SW480 (cell line): ENCODE results near the gene BRS3.
A peak's percentile ranks its signal among the peaks of the same experiment; 100 is the strongest.

Experiments used
- DNase-seq: peaks from one replicate; pipeline ENCODE4 v3.0.0-alpha.2; 2016; ENCODE audit warnings: low spot score

BRS3 gene

DNA sequence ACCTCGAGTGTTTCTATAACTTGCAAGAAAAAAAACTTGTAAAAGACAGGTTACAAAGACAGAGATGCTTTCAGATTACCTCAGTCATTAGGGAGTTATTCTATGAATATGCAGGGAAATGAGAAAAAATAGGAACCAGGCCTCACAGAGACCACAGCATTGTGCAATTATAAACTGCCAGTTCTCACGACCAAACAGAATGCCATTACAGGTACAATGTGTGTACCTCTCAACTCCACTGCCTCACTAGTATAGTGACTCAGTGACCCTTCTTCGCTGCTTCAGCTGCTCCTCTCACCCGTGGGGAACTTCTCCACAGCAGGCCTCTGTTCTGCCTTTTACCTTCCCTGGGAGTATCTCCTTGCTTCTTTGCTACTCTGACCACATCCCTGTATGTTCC, 7.3 kb downstream of the BRS3 start:
- DNase-seq: no peak

DNA sequence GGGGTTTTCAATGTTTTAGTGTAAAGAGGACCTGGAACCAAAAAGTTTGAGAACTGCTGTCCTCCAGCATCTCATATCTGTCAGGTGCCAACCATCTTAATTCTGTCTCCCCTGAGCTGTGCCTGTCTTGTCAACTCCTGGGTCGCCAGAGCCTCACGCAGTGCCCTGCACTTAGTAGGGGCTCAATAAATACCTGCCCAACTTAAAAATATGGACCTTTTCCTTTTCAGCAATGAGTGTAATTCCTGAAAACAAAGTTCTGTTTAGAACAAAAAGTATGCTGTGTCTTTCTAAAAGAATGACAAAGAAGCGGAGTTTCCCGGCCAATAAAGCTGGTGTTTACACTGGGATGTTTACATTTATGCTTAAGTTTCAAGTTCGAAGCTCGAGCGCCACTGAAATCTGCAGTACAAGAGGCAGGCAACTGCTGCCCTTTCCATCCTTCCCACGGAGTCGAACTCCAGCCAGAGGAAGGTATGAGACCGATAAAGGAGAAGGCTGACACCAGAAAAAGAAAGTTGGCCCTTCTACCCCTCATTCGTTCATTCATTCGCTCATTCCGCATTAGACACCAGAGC, 8.5 kb downstream of the BRS3 start:
- DNase-seq: no peak

DNA sequence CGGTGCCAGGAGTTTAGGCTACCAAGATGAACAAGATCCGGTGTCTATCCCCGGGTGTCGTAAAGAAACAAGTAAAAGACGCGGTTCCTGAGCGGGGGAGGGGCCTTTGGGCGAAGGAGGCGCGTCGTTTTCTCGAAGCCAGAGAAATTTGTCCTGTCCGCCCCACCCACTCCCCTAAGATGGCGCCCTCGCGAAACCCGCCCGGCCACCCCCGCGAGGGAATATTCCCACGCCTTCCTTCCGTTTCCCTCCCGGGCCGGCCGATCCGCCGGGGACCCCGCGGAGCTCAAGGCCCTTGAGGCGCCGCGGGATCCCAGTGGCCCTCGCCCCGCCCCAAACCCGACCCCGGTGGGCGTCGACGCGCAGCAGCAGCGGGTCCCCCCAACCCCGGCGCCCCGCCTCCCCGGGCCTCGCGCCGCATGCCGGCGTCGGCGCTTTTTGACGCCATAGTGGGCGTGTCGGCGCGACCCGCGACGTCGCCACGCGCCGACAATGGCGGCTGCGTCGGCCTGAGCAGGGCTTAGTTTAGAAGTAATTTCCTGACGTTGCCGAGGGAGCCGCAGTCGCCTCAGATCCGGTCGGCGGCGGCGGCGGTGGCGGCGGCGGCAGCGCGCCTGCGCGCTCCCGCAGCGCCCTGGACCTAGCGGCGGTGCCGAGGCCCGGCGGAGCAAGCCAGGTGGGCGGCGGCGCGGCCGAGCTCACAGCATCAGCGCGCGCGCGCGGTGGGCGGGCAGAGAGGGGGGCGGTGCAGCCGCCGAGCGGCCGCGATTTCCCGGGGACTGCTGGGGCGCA, 9.2 kb downstream of the BRS3 start:
- peak; percentile 81 for DNase-seq

DNA sequence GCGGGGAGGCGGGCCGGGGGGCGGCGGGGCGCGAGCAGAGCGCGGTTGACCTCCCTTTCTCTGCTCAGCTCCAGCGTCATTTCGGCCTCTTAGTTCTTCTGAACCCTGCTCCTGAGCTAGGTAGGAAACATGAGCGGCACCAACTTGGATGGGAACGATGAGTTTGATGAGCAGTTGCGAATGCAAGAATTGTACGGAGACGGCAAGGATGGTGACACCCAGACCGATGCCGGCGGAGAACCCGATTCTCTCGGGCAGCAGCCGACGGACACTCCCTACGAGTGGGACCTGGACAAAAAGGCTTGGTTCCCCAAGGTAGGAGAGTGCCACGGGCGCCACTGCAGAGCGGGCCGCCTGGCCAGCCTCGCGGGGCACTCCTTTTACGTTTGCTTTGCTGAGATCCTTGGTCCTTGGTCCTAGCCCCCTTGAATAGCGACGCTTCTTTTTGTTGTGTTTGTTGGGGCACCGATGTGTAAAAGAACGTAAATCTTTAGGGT, 9.9 kb downstream of the BRS3 start, which contains the start of gene HTATSF1:
Gene HTATSF1, plus strand, starts transcription at position 37 of the 497 bp plus-strand sequence. Its CDS starts 93 bp downstream, at position 130.
- DNase-seq: peak; percentile 48

DNA sequence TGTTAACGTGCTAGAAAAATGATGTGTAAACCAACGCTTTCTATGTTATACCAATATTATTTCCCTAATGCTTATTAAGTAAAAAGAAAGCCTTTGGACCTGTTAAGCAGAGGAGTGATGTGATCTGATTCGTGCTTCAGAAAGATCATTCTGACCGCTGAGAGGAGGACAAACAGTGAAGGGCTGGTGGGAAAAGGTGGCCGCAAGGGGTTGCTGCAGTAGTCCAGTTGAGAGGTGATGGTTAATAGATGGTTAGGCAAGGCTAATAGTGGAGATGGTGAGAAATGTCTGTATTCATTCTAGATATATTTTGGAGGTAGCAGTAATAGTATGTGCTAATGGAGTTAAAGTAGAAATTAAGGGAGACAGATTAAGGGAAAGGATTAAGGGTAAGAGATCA, 31.3 kb downstream of the BRS3 start:
- DNase-seq: no peak

DNA sequence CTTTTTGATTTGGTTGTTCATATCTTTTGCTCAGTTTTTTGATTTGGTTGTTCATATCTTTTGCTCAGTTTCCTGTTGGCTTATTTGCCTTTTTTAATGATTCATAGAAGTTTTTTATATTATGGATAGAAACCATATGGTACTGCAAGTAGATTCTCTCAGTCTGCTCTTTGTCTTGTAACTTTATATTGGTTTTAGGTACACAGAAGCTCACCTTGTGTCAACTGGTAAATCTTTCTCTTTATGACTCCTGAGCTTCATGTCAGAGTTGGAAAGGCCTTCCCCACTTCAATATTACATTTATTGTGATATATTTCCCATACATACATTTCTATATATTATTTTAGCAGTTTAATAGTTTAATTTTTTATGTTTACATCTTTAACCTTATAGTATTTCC, 36.0 kb downstream of the BRS3 start:
- DNase-seq: no peak

DNA sequence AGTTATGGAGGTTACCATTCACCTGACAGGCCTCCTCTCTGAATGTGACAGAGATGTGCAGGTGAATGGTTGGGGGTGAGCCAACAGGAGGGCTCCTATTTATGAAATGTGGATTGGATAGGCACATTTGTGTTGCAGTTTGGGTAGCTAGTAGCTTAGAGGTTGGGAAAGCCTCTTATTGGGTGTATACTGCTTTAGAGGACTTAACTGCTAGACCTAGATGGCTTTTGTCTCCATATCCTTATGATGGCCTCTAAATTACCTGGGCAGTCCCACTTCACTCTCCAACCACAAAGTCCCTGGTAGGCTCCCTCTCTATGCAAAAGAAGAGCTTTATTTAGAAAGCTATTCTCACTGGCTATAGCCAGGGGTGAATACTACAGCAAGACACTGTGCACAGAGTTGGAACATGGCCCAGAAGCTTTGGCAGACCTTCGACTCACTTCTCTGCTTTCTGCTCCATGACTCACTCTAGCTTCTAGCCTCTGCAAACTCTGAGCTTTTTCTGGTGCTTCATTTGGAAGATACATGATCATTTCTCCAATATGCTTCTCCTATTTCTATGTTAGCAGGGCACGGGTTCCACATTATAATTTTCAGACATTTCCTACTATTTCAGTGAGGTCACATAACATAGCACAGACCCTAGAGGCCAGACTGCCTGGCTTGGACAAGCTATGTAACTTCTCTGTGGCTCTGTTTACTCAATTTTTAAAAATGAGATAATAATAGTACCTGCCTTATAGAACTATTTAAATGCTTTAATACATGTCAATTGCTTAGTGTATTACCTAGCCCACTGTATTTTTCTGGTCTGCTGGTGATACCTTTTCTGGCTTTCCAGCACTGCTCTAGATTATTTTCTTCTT, 38.2 kb downstream of the BRS3 start:
- no peak for DNase-seq

DNA sequence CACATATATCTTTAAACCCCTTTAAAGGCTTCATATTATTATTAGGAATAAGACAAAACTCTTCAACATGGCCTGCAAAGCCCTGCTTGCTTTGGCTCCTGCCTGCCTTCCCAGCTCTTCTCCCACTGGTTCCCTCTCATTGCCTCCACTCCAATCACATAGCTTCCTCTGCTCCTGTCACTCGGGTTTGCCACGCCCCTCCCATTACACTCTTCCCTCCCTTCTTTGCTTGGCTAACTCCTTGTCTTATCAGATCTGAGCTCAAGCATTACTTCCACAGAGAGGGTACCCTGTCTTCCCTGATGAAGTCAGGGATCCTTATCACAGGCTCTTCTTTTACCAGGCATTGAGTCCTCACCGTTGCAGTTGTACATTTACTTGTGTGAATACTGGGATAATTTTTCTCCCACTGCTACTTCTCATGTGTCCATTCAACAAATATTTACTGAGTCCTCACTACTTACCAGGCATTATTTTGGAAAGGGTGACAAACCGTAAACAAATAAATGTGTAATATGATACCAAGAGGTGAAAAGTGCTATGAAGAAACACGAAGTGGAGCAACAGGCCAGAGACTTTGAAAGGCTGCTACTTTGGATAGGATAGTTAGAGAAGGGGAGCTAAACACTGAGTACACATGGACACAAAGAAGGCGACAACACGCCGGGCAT, 41.0 kb downstream of the BRS3 start:
- DNase-seq: no peak

DNA sequence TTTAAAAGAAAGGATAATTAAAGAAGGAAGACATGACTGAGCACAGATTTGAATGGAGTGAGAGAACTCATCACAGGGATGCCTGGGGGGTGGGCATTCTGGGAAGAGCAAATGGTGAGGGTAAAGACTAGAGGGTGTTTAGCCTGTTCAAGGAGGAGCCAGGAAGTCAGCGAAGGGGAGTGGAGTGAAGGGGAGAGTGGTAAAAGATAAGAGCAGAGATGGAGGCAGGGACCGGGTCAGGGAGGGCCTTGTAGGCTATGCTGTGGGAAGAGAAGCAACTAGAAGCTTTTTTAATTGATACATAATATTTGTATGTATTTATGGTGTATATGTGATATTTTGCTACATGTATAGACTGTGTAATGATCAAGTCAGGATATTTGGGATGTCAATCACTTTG, 42.0 kb downstream of the BRS3 start:
- DNase-seq: no peak

DNA sequence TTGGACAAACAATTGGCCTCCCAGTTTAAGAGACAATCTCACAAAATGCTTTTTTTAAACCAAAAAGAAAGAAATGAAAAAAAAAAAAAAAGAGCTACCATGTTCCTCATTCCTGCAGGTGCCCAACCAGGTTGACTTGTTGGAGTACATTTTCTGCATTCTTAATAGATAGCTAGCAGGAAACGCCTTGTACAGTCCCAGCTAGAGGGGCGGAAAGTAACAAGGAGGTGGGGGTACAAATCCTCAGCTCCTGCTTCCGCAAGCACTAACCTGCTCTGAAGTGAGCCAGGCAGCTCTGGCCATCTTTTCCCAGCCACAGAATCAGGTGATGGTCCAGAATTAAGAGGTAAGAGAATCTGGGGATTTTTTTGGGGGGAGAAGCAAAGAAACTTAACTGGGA, 44.2 kb downstream of the BRS3 start, which contains the start of gene VGLL1:
Gene VGLL1, plus strand, starts transcription at position 265 of the 400 bp plus-strand sequence. CDS start 3,806 bp downstream, outside the sequence.
- DNase-seq: no peak

DNA sequence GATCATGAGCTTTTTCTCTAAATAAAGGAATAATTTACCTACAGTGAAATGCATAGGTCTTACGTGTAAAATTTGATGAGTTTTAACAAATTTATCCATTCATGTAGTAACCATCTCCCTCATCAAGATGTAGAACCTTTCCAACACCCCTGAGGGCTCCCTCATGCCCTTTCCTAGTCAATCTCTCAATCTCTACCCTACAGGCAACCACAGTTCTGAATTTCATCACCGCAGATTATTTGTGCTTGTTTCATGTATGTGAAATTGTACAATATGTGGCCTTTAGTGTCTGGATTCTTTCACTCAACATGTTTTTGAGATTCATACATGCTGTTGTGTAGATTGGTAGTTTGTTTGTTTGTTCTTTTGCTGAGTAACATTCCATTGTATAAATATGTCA, 46.4 kb downstream of the BRS3 start:
- no peak for DNase-seq

DNA sequence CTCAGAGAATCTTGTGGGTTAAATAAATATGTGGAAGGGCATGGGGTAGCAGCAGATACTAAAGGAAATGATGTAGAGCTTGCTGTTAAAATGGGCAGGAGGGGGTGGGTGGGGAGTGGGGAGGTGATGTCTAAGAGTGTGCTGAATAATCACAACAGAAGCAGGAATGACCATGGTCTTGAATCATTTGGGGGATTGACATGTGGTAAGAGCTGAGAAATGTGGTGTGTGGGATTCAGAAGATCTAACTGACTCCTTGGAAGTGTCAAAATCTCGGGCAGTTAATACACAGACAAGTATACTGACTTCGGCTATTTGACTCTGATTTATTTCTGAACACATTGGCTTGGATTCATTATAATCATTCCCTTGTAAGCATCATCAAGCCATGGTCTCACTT, 51.1 kb downstream of the BRS3 start:
- DNase-seq: no peak

DNA sequence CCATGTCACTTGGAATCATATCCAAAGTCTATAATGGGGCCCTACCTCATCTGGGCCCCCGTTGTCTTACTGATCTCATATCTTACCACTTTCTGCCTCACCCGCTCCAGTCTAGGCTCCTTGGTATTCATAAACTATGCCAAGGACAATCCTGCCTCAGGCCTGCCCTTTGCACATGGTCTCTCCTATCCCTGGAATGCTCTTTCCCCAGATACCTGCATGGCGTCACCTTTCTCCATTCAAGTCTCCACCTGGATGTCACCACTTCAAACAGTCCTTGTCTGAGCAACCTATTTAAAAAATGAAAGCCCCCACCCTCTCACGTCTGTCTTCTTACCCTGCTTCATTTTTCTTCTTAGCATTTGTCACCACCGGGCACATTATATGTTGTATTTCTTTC, 52.5 kb downstream of the BRS3 start:
- DNase-seq: no peak

DNA sequence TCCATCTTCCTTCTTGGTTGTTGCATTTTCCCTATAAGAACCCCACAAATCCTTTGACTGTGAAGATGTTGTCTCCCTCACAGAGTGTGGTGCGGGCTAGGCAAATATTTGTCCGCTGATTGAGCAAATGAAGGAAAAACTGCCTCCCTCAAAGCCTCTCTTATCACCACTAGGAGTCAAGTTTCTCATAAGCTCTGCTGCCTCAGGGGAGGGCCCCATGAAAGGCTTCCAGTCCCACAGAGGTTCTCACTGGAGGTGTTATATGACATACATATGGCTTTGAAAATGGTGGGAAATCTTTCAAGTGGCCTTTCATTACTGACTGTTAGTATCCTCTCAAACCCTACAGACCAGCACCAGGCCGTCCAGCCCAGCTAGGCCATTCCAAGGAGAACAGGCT, 53.5 kb downstream of the BRS3 start:
- no peak for DNase-seq

DNA sequence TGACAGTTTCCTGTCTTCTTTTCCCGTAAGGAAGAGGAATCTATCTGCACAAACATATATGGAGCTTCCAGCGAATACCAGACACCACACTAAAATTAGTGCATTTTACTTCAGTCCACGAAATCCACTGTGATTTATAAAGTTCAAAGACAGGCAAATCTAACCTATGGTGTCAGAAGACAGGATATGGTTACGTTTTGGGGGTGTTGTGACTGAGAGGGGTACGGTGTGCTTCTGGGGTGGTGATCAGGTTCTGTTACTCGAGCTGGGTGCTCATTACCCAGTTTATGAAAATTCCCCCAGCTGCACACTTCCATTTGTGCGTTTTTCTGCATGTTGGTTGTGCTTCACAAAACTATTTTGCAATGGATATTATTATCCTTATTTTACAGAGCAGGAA, 54.5 kb downstream of the BRS3 start:
- DNase-seq: no peak
